Suppressor macrophage (primary cell): ENCODE data around the gene CCNQ.

Experiments
- DNase-seq, 4 experiments: peaks; one replicate each; pipeline ENCODE4 v3.0.0-alpha.2; 2020 to 2022
- total RNA-seq, 17 experiments: gene quantifications; one replicate each; lab custom pipeline; 2026; ENCODE audit warnings: mixed read lengths in 6 of 17, inconsistent platforms in 3 of 17; lab: John Stamatoyannopoulos, UW

CCNQ gene
- 7.4 to 28.9 (median 17.7) reads per million in 17 experiments for total RNA-seq

DNA sequence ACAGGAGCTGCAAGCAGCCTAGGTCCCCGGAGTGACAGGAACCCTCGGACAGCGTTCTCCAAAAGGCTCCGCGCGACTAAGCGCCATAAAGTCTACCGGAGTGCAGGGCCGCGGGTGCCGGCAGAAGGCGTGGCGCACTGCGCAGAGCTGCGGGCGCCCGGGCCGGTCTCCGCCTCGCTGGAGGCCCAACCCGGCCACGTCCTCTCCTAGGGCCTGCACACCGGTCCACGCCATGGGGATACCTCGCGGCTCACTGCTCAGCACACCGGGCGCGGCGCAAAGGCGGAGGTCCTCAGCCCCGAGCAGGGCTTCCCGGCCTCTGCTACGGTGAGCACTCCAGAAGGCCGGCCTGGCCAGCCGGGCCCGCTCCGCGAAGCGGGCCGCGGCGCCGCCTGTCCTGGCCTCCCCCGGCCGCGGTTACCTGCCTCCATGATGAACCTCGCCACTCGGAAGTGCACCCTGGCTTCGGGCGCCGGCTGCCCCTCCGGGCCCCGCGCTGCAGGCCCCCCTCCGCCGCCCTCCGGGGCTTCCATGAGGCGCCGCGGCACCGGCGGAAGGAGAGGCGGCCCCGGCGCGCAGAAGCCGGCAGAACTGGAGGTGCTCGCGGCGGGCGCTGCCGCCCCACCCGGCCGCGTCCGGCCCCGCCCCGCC lies at the start of gene CCNQ:
TSS of gene CCNQ (minus strand) at position 599 of the 651 bp plus-strand sequence. CDS start at position 533, 66 bp downstream.
- DNase-seq = peak; percentile 15 to 55 (median 30)

DNA sequence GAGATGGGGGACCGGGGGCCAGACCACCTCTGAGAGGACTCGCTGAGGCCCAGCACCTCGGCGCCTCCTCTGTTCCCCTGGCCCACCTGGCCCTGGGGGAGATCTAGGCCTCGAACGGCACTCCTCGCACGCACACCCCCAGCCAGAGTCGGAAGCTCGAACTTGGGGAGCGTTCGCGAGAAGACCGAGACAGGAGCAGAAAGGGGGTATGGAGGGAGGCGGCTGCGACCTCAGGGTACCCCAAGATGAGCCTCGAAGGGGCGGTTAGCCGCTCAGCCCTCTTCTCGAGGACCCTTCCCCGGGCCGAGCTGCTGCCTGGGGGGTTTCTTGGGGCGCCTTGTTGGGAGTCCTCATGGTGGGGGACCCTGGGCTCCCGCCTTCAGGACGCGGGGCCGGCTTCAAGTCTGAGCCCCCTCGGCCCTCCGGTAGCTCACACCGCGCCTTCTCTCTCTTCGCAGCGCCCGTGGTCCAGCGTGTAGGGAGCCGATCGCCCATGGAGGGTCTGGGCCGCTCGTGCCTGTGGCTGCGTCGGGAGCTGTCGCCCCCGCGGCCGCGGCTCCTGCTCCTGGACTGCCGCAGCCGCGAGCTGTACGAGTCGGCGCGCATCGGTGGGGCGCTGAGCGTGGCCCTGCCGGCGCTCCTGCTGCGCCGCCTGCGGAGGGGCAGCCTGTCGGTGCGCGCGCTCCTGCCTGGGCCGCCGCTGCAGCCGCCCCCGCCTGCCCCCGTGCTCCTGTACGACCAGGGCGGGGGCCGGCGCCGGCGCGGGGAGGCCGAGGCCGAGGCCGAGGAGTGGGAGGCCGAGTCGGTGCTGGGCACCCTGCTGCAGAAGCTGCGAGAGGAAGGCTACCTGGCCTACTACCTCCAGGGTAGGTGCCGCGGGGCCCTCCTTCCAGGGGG lies 48.8 kb upstream of the CCNQ start:
- no peak for DNase-seq

DNA sequence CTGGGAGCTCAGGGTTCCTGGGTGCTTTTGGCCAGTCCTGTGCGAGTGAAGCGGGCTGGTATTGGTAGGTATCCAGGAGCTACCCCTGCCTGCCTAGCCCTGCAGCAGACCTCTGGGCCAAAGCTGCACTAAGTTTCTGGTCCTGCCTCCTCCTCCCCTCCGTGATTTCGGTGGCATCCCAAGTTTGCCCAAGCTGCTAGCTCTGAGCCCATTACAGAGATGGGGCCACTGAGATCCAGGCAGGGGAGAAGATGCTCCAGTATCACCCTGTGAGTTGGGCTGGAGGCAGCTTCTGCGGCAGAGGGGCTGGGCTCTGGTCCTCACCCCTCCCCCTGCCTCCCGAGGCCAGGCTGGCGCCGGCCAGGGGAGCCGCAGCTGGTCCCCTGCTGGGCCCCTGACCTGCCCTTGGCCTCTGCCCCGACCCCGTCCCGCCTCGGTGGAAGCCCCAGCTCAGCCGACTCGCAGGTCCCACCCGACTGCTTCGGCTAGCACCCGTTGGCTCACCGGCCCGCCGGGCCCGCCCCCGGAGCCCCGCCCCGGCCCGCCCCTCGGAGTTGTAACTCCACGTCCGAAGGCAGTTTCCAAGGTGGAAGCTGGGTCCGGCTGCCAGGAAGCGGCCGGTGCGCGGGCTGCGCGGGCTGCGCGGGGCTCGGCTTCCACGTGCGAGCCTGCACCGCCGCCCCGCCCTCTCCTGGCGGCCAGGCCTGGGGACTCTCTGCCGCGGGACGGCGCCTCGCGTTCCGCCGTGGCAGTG lies 47.9 kb upstream of the CCNQ start, which contains the start of gene DUSP9:
TSS of gene DUSP9 (plus strand) at position 584 of the 754 bp plus-strand sequence. CDS start 751 bp downstream, outside the sequence.
- DNase-seq = peak; percentile 5 to 50 (median 29)

DNA sequence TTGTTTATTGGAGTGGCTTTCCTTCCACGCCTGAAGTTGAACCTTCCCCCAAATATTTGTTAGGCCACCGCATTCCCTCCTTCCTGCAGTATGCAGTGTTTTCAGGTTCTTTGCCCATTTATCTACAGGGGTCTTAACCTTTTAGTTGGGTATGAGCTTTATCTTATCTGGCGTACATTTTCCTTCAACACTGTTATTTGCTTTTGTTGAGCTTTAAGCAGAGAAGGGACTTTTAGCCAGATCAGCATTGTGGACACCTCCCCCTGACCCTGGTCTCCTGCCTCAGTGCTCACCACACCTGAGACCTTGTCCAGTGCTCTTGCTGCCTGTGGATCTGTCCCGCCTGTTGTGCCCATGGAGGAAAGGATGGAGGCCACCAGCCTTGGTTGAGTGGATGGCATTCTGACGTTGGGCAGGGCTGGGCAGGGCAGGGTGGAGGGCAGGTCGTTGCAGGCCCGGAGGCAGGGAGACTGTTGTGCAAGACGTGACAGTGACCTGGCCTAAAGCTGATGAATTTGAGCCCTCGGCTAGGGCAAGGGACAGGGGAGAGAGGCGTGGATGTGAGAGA lies 47.1 kb upstream of the CCNQ start:
- no peak for DNase-seq

DNA sequence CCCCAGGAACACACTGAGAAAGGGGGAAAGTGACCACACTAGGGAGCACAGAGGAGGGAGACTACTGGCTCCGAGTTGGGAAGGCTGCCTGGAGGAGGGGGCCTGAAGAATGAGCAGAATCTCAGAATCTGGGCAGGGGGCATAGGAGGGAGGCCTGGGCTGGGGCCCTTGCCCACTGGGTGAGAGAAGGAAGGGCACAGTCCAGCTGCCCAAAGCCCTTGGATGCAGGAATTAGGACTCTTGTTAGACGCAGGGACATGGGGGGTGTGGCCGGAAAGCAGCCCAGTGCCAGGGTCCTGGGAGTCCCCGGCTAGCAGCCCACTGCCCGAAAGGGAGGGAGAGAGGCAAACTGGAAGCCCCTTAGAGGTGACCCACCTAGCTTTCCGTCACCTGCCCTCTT lies 46.2 kb upstream of the CCNQ start:
- DNase-seq = no peak

DNA sequence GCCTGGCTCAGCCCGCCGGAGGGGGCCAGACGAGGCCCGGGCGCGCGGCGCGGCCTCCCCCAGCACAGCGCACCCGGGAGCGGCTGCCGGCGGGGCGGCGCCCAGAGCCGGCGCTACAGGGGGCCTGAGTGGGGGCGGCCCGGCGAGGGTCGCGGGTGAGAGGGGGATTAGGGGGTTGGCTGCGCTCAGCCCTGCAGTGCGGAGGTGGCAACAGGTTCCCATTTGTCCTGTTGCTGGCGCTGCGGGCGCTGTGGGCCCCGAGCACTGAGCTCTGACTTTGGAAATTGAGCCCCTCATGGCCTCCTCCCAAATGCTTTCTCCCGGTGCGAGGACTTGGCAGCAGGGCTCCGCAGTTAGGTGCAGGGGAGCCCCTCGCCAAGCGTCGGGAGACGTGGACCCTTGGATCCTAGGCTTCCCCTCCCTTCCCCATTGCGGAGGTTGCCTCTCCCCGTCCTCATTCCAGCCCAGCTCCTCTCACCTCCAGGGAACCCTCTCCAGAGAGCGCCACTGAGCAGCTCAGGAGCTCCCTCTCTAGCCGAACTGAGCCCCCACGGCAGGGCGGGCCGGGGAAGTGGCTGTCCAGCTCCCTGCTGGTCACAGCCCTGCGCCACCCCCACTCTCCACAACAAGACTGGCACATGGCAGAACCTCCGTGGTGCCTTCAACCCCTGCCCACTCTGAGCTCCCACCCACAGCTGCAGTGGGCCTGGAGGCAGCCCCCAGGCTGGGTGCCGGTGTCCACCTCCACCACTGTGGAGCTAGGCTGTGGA lies 45.6 kb upstream of the CCNQ start:
- no peak for DNase-seq

DNA sequence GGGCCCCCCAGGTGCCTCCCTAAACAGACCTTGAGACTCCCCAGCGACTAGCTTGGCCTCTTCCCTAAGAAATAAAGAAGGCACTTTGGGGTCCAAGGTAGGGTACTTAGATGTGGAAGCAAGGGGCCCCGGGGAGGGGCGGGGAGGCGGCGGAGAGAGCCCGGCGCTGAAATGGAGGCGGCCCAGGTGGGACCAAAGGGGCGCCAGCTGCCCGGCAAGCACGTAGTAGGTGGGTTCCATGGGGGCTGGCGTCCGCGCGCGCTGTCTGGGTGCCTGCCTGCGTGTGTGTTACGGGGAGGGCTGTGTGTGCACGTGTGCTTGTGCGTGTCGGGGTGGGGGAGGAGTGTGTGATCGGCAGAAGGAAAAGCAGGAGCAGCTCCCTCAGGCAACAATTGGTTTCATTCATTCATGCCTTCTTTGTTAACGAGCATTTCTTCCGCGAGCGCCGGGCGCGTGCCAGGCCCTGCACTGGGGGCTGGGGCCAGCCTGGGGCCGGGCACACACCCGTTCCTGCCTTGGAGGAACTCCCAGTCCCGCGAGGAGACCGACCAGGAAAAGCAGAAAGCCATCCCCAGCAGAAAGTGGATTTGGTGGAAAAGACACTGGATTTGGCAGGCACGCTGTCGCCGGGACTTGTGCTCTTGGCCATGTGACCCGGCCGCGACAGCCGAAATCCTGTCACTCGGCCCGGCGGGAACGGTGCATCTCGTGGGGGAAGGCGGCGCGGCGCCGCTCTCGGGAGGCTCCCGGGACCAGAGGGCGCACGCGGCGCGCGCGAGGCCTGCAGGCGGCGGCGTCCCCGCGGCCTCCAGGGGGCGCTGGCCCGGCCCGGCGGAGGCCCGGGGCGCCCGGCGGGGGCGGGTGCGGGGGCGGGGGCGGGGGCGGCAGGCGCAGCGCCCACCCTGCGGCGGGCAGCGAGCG lies 44.8 kb upstream of the CCNQ start:
- peak in 2 of 4 experiments; percentile 56 to 64 for DNase-seq

DNA sequence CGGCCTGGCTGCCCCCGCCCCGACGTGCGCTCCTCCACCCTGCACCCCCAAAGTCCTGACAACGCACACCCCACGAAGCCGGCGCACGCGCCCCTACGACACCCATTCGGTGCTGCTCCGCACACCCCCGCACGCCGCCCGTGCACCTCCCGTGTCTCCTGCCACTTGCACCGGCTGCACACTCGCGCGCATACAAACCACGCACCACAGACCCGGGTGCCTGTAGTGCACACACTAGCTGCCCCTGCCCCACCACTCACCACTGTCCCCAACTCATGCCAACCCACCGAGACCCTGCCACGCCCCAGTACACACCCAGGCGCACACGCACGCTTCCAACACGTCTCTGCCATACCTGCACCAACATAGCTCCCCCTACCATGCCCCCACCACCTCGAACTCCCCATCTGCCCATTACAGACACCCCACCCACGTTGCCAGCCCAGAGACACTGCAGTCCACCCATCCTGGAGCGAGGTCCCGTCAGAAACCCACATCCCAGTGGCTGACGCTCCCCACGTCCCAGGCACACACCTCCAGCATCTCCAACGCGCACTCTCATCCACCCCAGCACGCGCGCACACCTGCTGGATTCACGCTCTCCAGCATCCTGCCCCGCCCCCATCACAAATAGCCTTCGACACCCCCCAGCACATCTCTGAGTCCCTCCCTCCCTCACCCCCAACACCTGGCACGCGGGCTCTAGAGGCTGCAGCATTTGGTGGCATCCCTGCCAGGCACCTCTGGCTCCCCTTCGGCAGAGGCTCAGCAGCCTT lies 43.9 kb upstream of the CCNQ start:
- no peak for DNase-seq

DNA sequence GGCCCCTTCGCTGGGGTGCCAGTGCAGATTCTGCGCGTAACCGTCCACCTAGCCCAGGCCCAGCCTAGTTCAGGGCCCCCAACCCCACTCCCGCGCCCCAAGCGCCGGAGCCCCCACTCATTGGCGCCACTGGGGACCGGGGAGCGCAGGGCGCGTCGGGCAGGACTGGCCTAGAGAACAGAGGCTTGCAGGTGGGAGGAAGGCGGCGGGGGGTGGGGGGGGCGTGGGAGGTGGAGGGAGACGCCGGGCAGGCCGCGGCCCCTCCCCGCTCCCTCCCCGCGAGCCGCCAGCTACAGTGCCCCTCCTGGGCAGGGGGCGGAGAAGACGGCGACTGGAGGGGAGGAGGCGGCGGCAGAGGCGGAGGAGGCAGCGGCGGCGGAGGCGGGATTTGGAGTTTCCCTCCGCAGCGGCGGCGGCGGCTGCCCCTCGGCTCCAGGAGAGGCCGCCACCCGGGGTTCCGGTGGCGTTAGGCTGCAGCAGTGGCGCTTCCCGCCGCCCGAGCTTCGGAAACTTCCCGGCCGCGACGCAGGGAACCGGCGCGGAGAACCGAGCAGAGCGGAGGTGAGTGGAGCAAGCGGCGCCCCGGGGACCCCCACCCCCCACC lies 43.2 kb upstream of the CCNQ start:
- DNase-seq = peak in 1 of 4 experiments; percentile 28

DNA sequence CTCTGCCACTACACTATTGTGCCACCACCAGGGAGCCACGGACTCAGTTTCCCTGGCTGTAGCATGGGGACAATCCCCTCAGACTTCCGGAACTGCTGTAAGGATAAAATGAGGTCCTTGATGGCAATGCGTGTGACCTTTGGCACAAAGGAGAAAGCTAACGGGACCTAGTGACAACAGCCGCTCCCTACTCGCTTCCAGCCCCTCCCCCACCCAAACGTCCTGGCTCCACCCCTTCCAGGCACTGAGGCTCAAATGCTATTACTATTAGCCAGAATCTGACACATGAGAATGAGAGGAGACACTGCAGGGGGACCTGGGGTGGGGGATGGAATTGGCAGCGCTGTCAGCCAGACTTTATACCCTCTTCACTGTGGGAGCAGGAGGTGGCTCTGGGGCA lies 42.7 kb upstream of the CCNQ start:
- no peak for DNase-seq

DNA sequence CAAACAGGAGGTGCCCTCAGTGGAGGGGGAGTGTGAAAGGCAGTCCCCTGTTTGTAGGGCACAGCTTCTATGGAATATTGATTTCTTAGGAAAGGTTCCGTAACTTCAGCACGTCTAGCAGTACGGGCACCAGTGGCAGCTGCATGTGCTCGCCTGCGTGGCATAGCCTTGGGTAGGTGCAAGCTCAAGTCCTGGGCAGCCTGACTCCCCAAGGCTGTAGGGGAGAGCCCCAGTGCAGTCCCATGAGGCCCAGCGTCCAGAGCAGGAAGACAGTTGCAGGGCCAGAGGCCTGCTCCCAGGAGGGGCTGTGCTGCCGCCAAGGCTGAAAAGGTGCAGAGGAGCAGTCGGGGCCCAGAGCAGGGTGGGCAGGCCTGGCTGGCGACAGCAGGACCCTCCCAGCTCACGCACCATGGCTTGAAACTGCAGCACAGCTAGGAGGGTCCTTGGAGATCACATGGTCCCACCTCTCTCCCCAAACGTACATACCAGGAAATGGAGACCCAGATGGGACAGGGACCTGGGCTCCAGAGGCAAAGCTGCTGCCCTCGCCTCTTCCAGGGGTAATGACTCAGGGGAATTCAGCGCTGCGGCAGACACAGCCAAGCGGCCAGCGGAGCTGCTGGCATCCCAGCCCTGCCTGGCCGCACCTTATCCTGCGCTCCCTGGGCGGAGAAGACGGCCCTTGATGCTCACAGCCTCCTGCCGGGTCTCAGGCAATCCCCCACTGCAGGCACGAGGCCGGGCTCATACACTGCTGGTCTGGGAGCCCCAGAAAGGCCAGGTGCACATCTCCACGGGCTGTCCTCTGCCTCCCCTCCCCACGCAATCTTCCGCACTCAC lies 42.0 kb upstream of the CCNQ start:
- no peak for DNase-seq

DNA sequence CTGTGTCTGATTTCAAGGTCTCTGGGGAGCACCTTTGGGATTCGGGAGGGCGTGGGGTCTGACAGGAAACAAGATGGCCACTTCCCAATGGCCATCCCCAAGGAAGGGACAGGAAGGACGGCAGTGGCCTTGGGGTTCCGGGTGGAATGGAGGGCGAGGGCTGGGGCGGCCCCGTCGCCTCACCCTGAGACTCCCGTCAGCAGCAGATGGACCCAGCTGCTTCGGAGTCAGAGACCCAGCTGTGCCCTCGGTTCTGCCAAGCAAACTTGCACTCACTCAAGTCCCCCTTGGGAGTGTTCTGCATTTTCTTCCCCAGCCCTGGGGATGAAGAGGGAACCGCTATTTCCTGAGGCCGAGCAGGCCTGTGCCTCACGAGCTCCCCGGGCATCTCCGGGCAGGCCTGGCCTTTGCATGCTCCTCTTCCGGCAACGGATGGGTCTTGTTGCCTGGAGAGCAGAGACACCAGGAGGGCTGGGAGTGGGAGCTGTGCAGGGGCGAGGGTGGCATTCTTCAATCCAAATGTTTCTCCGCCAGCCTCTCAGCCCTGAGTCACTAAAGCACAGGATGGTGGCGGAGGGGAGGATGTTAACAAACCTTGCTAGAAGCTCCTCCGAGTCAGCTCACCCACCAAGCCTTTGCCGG lies 41.2 kb upstream of the CCNQ start:
- no peak for DNase-seq

DNA sequence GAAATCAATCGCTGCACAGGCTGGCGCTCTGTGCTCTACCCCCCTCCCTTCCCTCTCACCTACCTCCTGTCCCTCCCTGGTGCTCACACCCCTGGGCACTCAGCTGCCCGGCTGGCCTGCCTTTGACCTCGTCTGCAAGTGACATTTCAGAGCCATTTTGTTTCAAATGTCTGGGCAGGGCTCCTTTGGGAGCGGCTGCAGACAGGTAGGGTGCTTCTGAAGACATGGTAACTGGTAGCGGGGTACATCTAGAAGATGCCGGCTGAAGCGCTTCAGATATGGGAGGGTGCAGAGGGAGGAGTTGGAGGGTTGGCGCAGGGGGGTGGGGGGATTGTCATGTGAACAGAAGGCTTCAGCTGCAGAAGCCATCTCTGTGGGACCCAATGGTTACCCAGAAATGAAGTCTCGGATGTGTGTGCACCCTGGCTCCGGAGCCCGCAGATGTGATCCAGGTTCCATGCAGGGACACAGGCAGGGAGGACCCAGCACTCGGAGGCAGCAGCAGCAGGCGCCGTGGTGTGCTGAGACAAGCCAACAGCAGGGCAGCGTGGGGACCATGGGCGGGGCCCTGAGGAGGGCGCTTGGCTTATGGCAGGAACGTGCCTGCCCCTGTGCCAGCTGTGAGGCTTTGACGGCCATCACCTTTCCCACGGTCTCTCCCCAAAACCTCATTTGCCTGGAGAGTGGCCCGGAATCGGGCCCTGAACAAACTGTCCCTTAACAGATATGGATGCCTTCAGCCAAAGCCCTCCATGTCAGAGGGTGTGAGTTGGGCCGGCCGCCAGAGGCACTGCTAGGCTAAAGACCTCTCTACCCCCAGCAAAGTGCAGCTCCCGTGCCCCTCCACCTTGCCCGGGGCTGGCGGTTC lies 40.5 kb upstream of the CCNQ start:
- no peak for DNase-seq

DNA sequence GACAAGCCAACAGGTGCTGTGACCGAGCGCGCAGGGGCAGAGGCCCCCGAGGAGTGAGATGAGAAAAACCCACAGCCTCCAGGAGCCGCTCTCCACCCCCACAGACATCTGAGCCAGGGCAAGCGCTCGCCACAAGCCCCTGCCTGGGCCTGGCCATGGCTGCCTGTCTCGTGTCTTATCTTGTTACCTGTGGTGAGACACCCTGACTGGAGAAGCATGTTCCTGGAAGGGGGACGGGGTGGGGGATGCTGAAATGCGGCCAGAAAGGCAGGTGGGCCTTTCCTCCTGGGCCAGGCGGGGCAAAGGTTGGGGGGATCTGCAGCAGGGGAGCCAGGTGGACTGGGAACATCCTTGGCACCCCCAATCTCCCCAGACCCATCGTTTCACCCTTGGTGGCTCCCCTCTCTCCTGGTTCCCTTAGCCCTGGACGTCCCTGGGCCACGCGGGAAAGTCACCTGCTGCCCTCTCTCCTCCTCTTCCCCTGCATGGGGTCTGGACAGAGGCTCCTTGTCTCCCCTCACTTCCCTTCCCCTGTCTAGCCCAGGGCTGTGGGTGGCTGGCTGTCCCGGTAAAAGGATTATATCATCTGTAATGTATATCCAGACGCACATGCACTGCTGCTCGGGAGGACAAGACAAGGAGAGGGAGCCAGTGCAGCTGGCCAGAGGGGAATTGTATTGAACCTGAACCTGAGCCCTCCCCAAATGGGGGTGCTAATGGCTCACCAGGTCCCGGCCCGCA lies 39.7 kb upstream of the CCNQ start:
- DNase-seq = no peak

DNA sequence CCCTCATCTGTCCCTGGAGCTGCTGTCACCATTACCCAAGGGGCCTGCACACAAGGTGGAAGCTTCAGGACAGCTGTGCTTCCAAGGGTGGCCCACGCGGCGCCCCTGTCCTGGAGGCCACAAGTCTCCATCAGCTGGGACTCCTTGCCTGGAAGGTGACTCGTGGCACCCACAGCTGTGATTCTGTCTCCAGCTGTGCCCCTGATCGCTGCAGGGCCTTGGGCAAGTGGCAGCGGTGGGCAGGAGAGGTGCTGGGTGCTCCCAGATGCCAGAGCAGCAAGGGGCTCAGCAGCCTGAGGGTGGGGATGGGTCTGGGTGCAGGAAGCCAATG lies 39.1 kb upstream of the CCNQ start:
- no peak for DNase-seq
